ENCODE measurements around the gene JAKMIP1. TPM values are rescaled to one million over a fixed set of nuclear protein-coding genes. Genes with fewer than 3 reads are reported as not detected.

The JAKMIP1 gene
- total RNA-seq, 1 donor from 2014 or later: 0.64 TPM

DNA sequence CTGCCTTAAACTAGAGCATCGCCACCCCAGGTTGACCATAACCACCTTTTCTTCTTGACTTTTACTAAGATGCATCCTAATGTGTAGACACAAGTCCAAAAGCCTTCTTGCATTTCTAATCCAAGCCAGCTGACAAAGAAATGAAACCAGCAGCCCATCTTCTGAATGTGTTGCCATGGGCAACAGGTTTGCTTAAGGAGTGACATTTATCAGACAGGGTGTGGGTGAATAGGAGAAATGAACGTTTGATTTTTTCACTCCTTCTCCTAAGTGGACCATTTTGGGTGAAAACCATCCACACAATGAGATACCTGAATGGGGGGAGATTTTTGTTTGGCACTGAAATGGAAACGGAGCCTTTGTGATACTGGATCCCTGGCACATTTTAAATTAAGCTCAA is 109.4 kb downstream of the JAKMIP1 start:
- intact Hi-C loops (cut with DNase I): no loop called here
- H3K4me1 ChIP-seq: no peaks in the 10 kb centered on the region
- TF ChIP-seq, protein P1, sequence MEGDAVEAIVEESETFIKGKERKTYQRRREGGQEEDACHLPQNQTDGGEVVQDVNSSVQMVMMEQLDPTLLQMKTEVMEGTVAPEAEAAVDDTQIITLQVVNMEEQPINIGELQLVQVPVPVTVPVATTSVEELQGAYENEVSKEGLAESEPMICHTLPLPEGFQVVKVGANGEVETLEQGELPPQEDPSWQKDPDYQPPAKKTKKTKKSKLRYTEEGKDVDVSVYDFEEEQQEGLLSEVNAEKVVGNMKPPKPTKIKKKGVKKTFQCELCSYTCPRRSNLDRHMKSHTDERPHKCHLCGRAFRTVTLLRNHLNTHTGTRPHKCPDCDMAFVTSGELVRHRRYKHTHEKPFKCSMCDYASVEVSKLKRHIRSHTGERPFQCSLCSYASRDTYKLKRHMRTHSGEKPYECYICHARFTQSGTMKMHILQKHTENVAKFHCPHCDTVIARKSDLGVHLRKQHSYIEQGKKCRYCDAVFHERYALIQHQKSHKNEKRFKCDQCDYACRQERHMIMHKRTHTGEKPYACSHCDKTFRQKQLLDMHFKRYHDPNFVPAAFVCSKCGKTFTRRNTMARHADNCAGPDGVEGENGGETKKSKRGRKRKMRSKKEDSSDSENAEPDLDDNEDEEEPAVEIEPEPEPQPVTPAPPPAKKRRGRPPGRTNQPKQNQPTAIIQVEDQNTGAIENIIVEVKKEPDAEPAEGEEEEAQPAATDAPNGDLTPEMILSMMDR (IDR thresholded peaks at IDR 0.05): no peak

DNA sequence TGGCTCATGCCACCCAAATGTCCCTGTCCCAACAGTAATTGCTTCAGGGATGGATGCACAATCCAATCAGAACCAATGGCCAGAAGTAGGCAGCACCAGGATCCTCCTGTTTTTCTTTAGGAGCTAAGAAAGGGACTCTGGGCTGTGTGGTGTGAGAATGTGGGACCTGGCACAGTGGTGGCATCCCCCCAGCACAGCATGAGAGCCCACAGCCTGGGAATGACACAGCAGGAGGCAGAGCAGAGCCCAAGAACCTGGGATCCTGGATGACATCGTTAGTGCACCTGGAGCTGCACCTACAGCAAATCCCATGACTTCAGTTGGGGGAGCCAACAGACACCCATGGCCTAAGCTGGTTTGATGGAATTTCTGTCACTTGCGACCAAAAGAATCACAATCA is 111.4 kb downstream of the JAKMIP1 start:
- intact Hi-C loops (cut with DNase I): no loop called here
- no peak for ATAC-seq
- no peak for DNase-seq
- no peak overlapping the region for H3K4me3 ChIP-seq
- no peaks in the 10 kb centered on the region for H3K27me3 ChIP-seq
- no peaks in the 10 kb centered on the region for H3K36me3 ChIP-seq
- no peaks in the 10 kb centered on the region for H3K4me1 ChIP-seq
- H3K27ac ChIP-seq: no peak overlapping the region
- H3K9me3 ChIP-seq: no peaks in the 10 kb centered on the region
- TF ChIP-seq, protein P1 (IDR thresholded peaks at IDR 0.05): no peak

More for the DNA sequence above, 109.4 kb downstream of the JAKMIP1 start:
- no peak for ATAC-seq
- Histone ChIP-seq H3K4me3 (no peak overlapping the region), H3K27me3 (no peaks in the 10 kb centered on the region), H3K27ac (no peak overlapping the region), H3K9me3 (no peaks in the 10 kb centered on the region), H3K36me3 (no peaks in the 10 kb centered on the region)
- DNase-seq: no peak

DNA sequence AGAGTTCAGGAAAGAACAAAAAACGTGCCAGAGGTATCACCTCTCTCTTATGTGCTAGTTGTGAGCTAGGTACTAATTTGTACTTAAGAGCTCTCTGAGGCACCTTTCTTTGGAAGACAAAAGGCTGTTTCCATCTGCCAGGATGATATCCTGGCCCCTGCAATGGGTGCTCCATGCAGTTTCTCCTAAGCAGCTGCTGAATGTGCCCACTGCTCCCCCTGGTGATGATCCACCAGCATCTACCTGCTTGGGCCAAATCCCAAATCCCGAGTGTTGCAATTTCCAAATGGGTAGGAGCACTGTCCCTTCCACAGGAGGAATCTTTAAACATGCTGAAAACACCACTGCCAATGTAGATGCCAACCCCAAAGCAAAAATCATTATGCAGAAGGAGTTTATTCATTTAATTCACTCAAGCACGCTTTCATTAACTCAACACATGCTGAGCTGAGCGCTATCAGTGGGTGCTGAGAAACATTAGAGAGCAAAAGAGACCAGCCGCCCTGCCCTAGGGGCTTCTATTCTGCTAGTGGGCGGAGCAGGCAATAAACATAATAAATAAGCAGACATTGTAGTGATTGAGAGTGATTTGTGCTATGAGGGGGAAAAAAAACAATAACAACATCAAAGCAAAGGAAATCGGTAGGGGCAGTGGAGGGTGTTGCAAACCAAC is 112.5 kb downstream of the JAKMIP1 start:
- intact Hi-C loops (cut with DNase I): no loop called here
- ATAC-seq: peak; percentile 68

GRCh38 chr4:6086846-6087245 is 113.5 kb downstream of the JAKMIP1 start:
- Histone ChIP-seq H3K9me3 (no peaks in the 10 kb centered on the region), H3K4me3 (no peak overlapping the region), H3K36me3 (no peaks in the 10 kb centered on the region), H3K27me3 (no peaks in the 10 kb centered on the region), H3K27ac (no peak overlapping the region), H3K4me1 (no peaks in the 10 kb centered on the region)
- intact Hi-C loops (cut with DNase I): no loop called here
- ATAC-seq: no peak
- no peak for DNase-seq
- TF ChIP-seq, protein P1 (IDR thresholded peaks at IDR 0.05): no peak

More for the DNA sequence above, 112.5 kb downstream of the JAKMIP1 start:
- TF ChIP-seq, protein P1 (IDR thresholded peaks at IDR 0.05): peak; percentile 40
- no peak for DNase-seq
- no peaks in the 10 kb centered on the region for H3K4me1 ChIP-seq
- no peaks in the 10 kb centered on the region for H3K9me3 ChIP-seq
- no peak overlapping the region for H3K4me3 ChIP-seq
- no peaks in the 10 kb centered on the region for H3K27me3 ChIP-seq
- H3K36me3 ChIP-seq: no peaks in the 10 kb centered on the region
- H3K27ac ChIP-seq: no peak overlapping the region

- intact Hi-C loops (cut with DNase I): no loop called here
- Histone ChIP-seq H3K9me3 (no peaks in the 10 kb centered on the region), H3K36me3 (no peaks in the 10 kb centered on the region), H3K4me1 (no peaks in the 10 kb centered on the region), H3K27ac (no peak overlapping the region), H3K4me3 (no peak overlapping the region), H3K27me3 (no peaks in the 10 kb centered on the region)
- DNase-seq (no peak), ATAC-seq (no peak)
- TF ChIP-seq, protein P1 (IDR thresholded peaks at IDR 0.05): no peak
Measured at GRCh38 chr4:6085691-6086628, 114.4 kb downstream of the JAKMIP1 start.
